HG03432 (cell line): Measurements from ENCODE around the gene CYP2B6.
"Not testable (repeated sequence)": the region's sequence is repeated elsewhere in the genome, so short reads cannot be mapped to it uniquely, and the experiment has no call there.

ENCODE experiments used
- ATAC-seq: cut with Tn5 transposase; IDR thresholded peaks from one replicate; pipeline ENCODE4 v1.9.1; 2021; ENCODE audit warnings: mild to moderate bottlenecking, moderate library complexity; ENCODE audit not compliant: unreplicated experiment

Gene CYP2B6

GRCh38 chr19:41029524-41030432, 38.7 kb downstream of the CYP2B6 start:
- no peak for ATAC-seq

GRCh38 chr19:41030651-41031050, 39.6 kb downstream of the CYP2B6 start:
- no peak for ATAC-seq

GRCh38 chr19:41031916-41032315, 40.8 kb downstream of the CYP2B6 start:
- ATAC-seq, result no peak

- ATAC-seq, result not testable (repeated sequence)
These were observed 42.2 kb downstream of the CYP2B6 start for GRCh38 chr19:41033324-41033723.

GRCh38 chr19:41039806-41040205, 48.7 kb downstream of the CYP2B6 start:
- ATAC-seq, result no peak

- ATAC-seq, result not testable (repeated sequence)
These were observed 54.0 kb downstream of the CYP2B6 start for GRCh38 chr19:41045095-41045494.

GRCh38 chr19:41050426-41050825, 59.3 kb downstream of the CYP2B6 start:
- ATAC-seq, result no peak

- not testable (repeated sequence) for ATAC-seq
These were observed 61.1 kb downstream of the CYP2B6 start for GRCh38 chr19:41052162-41052561.

- not testable (repeated sequence) for ATAC-seq
These were observed 62.2 kb downstream of the CYP2B6 start for GRCh38 chr19:41053331-41053730.

- ATAC-seq, result no peak
These were observed 74.0 kb downstream of the CYP2B6 start for GRCh38 chr19:41064974-41065569.
